ENCODE measurements around the gene EPHA10.
"Not testable (repeated sequence)": the region's sequence is repeated elsewhere in the genome, so short reads cannot be mapped to it uniquely, and the experiment has no call there.

Gene EPHA10

GRCh38 chr1:37708471-37708870 lies 56.4 kb downstream of the EPHA10 start:
- no peak for DNase-seq

- no peak for DNase-seq
Measured at GRCh38 chr1:37705399-37705798, 59.5 kb downstream of the EPHA10 start.

GRCh38 chr1:37704966-37705365 lies 60.0 kb downstream of the EPHA10 start:
- DNase-seq = no peak

GRCh38 chr1:37703061-37703460 lies 61.9 kb downstream of the EPHA10 start:
- no peak for DNase-seq

GRCh38 chr1:37701051-37701450 lies 63.9 kb downstream of the EPHA10 start:
- DNase-seq = no peak

GRCh38 chr1:37699147-37699546 lies 65.8 kb downstream of the EPHA10 start:
- DNase-seq = no peak

GRCh38 chr1:37697737-37698136 lies 67.2 kb downstream of the EPHA10 start:
- DNase-seq = no peak

GRCh38 chr1:37697090-37697489 lies 67.8 kb downstream of the EPHA10 start:
- DNase-seq = no peak

GRCh38 chr1:37692834-37693175 lies 72.1 kb downstream of the EPHA10 start:
- no peak for DNase-seq

- DNase-seq = peak; percentile 86
Measured at GRCh38 chr1:37692078-37692833, 72.7 kb downstream of the EPHA10 start, which contains the start of gene CDCA8. CDCA8 (plus strand) TSS chr1:37692516; CDS start chr1:37692691, 175 bp downstream.

GRCh38 chr1:37691497-37692077 lies 73.3 kb downstream of the EPHA10 start:
- no peak for DNase-seq

GRCh38 chr1:37688926-37689325 lies 76.0 kb downstream of the EPHA10 start:
- DNase-seq = no peak

- DNase-seq = not testable (repeated sequence)
Measured at GRCh38 chr1:37687764-37688163, 77.2 kb downstream of the EPHA10 start.

- DNase-seq = no peak
Measured at GRCh38 chr1:37685722-37686121, 79.2 kb downstream of the EPHA10 start.

GRCh38 chr1:37684182-37684581 lies 80.7 kb downstream of the EPHA10 start:
- DNase-seq = not testable (repeated sequence)

- DNase-seq = peak; percentile 12
Measured at GRCh38 chr1:37682334-37682987, 82.5 kb downstream of the EPHA10 start.

- DNase-seq = no peak
Measured at GRCh38 chr1:37680933-37681332, 84.0 kb downstream of the EPHA10 start.

GRCh38 chr1:37677808-37678207 lies 87.1 kb downstream of the EPHA10 start:
- DNase-seq = no peak

GRCh38 chr1:37677143-37677439 lies 87.8 kb downstream of the EPHA10 start:
- DNase-seq = no peak

GRCh38 chr1:37676281-37677142 lies 88.4 kb downstream of the EPHA10 start:
- DNase-seq = no peak

- no peak for DNase-seq
Measured at GRCh38 chr1:37673920-37674319, 91.0 kb downstream of the EPHA10 start.

- DNase-seq = no peak
Measured at GRCh38 chr1:37672136-37672870, 92.6 kb downstream of the EPHA10 start.

- DNase-seq = no peak
Measured at GRCh38 chr1:37671261-37671660, 93.7 kb downstream of the EPHA10 start.
